CD14-positive monocyte (primary cell): ENCODE results near the gene SLC41A1. TPM values are rescaled to one million over a fixed set of nuclear protein-coding genes. Genes with fewer than 3 reads are reported as not detected.

ENCODE experiments used
- DNase-seq, 3 donors: peaks; one replicate each; pipeline ENCODE4 v3.0.0-alpha.2; 2011 to 2022
- H2AFZ ChIP-seq: 2 replicates; pipeline ENCODE4 v1.6.0; 2012; ENCODE audit warnings: mild to moderate bottlenecking, low read depth, low read length, inconsistent platforms; ENCODE audit not compliant: insufficient read depth, poor library complexity, severe bottlenecking
- H3K27ac ChIP-seq, 2 donors: 1 replicate in 1 of 2; 2 replicates in 1 of 2; pipeline ENCODE4 v1.5.1; 2012 to 2013; ENCODE audit warnings: low read length in 2 of 2, control low read depth in 1 of 2, inconsistent platforms in 1 of 2, low read depth in 1 of 2, mild to moderate bottlenecking in 1 of 2
- H3K27me3 ChIP-seq, 2 donors: one replicate each; pipeline versions ENCODE4 v1.6.0 to v1.6.1; 2011 to 2013; ENCODE audit warnings: low read length in 2 of 2; ENCODE audit not compliant: control insufficient read depth in 2 of 2, insufficient read depth in 2 of 2
- H3K36me3 ChIP-seq, 2 donors: replicated peaks in 1 of 2; 1 replicate in 1 of 2; 2 replicates in 1 of 2; pipeline versions ENCODE4 v1.5.1 to v1.6.1; 2012 to 2013; ENCODE audit warnings: low read length in 2 of 2, control low read depth in 1 of 2, inconsistent platforms in 1 of 2, mild to moderate bottlenecking in 1 of 2; ENCODE audit not compliant: insufficient read depth in 2 of 2, control insufficient read depth in 1 of 2
- H3K4me1 ChIP-seq, 2 donors: 1 replicate in 1 of 2; 2 replicates in 1 of 2; pipeline versions ENCODE4 v1.5.1 to v1.6.1; 2012 to 2013; ENCODE audit warnings: low read length in 2 of 2, control low read depth in 1 of 2, inconsistent platforms in 1 of 2, mild to moderate bottlenecking in 1 of 2, moderate library complexity in 1 of 2; ENCODE audit not compliant: insufficient read depth in 2 of 2, control insufficient read depth in 1 of 2
- H3K4me2 ChIP-seq: replicated peaks from 2 replicates; pipeline ENCODE3; 2012; ENCODE audit warnings: low read length, moderate library complexity, mild to moderate bottlenecking; ENCODE audit not compliant: poor library complexity, severe bottlenecking; ENCODE audit errors: extremely low read depth
- H3K4me3 ChIP-seq, 3 experiments: fragments of 200-600 bp in 1 of 3; sonication (generic) in 1 of 3; replicated peaks in 1 of 3; 1 replicate in 2 of 3; 2 replicates in 1 of 3; pipeline ENCODE4 v1.5.1; 2011 to 2013; ENCODE audit warnings: low read length in 3 of 3, mild to moderate bottlenecking in 3 of 3, control low read depth in 2 of 3, low read depth in 2 of 3, inconsistent platforms in 1 of 3, moderate library complexity in 1 of 3
- H3K79me2 ChIP-seq: 2 replicates; pipeline ENCODE4 v1.6.0; 2012; ENCODE audit warnings: mild to moderate bottlenecking, control low read depth, inconsistent platforms, low read length, moderate library complexity; ENCODE audit not compliant: insufficient read depth
- H3K9ac ChIP-seq: 2 replicates; pipeline ENCODE4 v1.6.0; 2017; ENCODE audit warnings: low read length, mild to moderate bottlenecking; ENCODE audit not compliant: insufficient read depth, poor library complexity, severe bottlenecking
- H3K9me3 ChIP-seq, 2 donors: replicated peaks in 1 of 2; 1 replicate in 1 of 2; 2 replicates in 1 of 2; pipeline versions ENCODE4 v1.5.1 to v1.6.1; 2012 to 2013; ENCODE audit warnings: low read length in 2 of 2, control low read depth in 1 of 2; ENCODE audit not compliant: control insufficient read depth in 1 of 2, insufficient read depth in 1 of 2
- H4K20me1 ChIP-seq: 2 replicates; pipeline ENCODE4 v1.6.0; 2012; ENCODE audit warnings: mild to moderate bottlenecking, low read length, control low read depth, moderate library complexity; ENCODE audit not compliant: insufficient read depth
- H3K27ac Mint-ChIP-seq, 7 donors: one replicate each; pipeline ENCODE4 v1.8.0; 2020; ENCODE audit warnings: mild to moderate bottlenecking in 7 of 7, mixed read lengths in 7 of 7, moderate library complexity in 6 of 7, inconsistent platforms in 2 of 7
- H3K27me3 Mint-ChIP-seq, 3 donors: one replicate each; pipeline ENCODE4 v1.8.0; 2021 to 2022; ENCODE audit warnings: low read depth in 3 of 3, mild to moderate bottlenecking in 3 of 3, mixed read lengths in 3 of 3, moderate library complexity in 3 of 3, inconsistent platforms in 1 of 3
- H3K36me3 Mint-ChIP-seq, 2 donors: one replicate each; pipeline ENCODE4 v1.8.0; 2020; ENCODE audit warnings: mixed read lengths in 2 of 2, inconsistent platforms in 1 of 2, mild to moderate bottlenecking in 1 of 2
- H3K4me1 Mint-ChIP-seq: one replicate; pipeline ENCODE4 v1.8.0; 2020; ENCODE audit warnings: mild to moderate bottlenecking, mixed read lengths
- H3K4me3 Mint-ChIP-seq, 2 donors: one replicate each; pipeline ENCODE4 v1.8.0; 2020; ENCODE audit warnings: mild to moderate bottlenecking in 2 of 2, mixed read lengths in 2 of 2, moderate library complexity in 1 of 2
- H3K9me3 Mint-ChIP-seq, 7 donors: one replicate each; pipeline ENCODE4 v1.8.0; 2020 to 2022; ENCODE audit warnings: mixed read lengths in 7 of 7, mild to moderate bottlenecking in 6 of 7, moderate library complexity in 6 of 7, inconsistent platforms in 2 of 7
- intact Hi-C, 2 donors: fragments of 100-400 bp; cut with micrococcal nuclease; formaldehyde crosslinking; loops; one replicate each; pipeline versions ENCODE4 v1.15.0 to v1.15.1; 2023
- polyA plus RNA-seq, 3 donors: library from polyadenylated mRNA; depleted of rRNA in 1 of 3; unstranded in 2 of 3; stranded (reverse) in 1 of 3; fragments of 300-500 nt in 2 of 3; fragments of >200 nt in 1 of 3; fragmentation: Illumina TruSeq in 2 of 3; gene quantifications; 1 replicate in 2 of 3; 2 replicates in 1 of 3; pipeline ENCODE4 v1.2.3, GENCODE V29; 2012 to 2021
- TF ChIP-seq, protein P1 (sequence below): fragments of 200-600 bp; IDR thresholded peaks from one replicate; pipeline ENCODE4 v1.8.0; 2022; ENCODE audit warnings: antibody characterized with exemption, mild to moderate bottlenecking

The SLC41A1 gene
- polyA plus RNA-seq, 3 donors = 0.54 to 2.3 (median 1.1) TPM

DNA sequence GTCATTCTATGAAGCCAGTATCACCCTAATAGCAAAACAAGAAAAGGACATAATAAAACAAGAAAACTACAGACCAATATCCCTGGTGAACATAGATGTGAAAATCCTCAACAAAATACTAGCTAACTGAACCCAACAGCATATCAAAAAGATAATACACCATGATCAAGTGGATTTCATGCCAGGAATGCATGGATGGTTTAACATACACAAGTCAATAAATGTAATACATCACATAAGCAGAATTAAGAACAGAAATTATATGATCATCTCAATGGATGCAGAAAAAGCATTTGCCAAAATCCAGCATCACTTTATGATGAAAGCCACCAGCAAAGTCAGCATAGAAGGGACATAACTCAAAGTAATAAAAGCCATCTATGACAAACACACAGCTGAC, 43.4 kb upstream of the SLC41A1 start:
- Histone ChIP-seq H3K4me3 (no peak overlapping the region), H3K27ac (no peak overlapping the region), H3K9ac (no peak overlapping the region), H3K36me3 (no peaks in the 10 kb centered on the region), H3K27me3 (no peaks in the 10 kb centered on the region), H3K79me2 (no peaks in the 10 kb centered on the region), H2AFZ (no peak overlapping the region), H3K9me3 (peaks cover 4% of the 10 kb centered on the region in 2 donors), H3K4me2 (no peak overlapping the region), H3K4me1 (no peaks in the 10 kb centered on the region), H4K20me1 (no peaks in the 10 kb centered on the region)
- TF ChIP-seq, protein P1, sequence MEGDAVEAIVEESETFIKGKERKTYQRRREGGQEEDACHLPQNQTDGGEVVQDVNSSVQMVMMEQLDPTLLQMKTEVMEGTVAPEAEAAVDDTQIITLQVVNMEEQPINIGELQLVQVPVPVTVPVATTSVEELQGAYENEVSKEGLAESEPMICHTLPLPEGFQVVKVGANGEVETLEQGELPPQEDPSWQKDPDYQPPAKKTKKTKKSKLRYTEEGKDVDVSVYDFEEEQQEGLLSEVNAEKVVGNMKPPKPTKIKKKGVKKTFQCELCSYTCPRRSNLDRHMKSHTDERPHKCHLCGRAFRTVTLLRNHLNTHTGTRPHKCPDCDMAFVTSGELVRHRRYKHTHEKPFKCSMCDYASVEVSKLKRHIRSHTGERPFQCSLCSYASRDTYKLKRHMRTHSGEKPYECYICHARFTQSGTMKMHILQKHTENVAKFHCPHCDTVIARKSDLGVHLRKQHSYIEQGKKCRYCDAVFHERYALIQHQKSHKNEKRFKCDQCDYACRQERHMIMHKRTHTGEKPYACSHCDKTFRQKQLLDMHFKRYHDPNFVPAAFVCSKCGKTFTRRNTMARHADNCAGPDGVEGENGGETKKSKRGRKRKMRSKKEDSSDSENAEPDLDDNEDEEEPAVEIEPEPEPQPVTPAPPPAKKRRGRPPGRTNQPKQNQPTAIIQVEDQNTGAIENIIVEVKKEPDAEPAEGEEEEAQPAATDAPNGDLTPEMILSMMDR = no peak
- Mint-ChIP-seq H3K27me3 (peaks cover 0 to 8% (median 0%) of the 10 kb centered on the region in 3 donors), H3K4me3 (no peak overlapping the region), H3K9me3 (peaks cover 7 to 22% (median 12%) of the 10 kb centered on the region in 7 donors), H3K36me3 (no peaks in the 10 kb centered on the region), H3K27ac (no peak overlapping the region), H3K4me1 (peaks cover 6% of the 10 kb centered on the region)
- DNase-seq = no peak
- intact Hi-C loops = no loop called here

GRCh38 chr1:205852969-205853368, 40.0 kb upstream of the SLC41A1 start:
- DNase-seq = no peak
- H3K36me3 Mint-ChIP-seq = no peaks in the 10 kb centered on the region
- Histone ChIP-seq H3K4me3 (no peak overlapping the region), H3K4me2 (no peak overlapping the region), H3K9me3 (peaks cover 4% of the 10 kb centered on the region in 2 donors), H4K20me1 (no peaks in the 10 kb centered on the region), H3K27ac (no peak overlapping the region), H3K79me2 (no peaks in the 10 kb centered on the region), H3K36me3 (no peaks in the 10 kb centered on the region), H2AFZ (no peak overlapping the region), H3K27me3 (peaks cover 0 to 8% of the 10 kb centered on the region in 2 donors), H3K4me1 (peaks cover 5 to 6% of the 10 kb centered on the region in 2 donors), H3K9ac (no peak overlapping the region)
- no peak overlapping the region for H3K27ac Mint-ChIP-seq
- H3K27me3 Mint-ChIP-seq = peaks cover 4 to 11% (median 7%) of the 10 kb centered on the region in 3 donors
- no peak overlapping the region for H3K4me3 Mint-ChIP-seq
- TF ChIP-seq, protein P1 = no peak
- H3K4me1 Mint-ChIP-seq = peaks cover 14% of the 10 kb centered on the region
- peaks cover 9 to 22% (median 13%) of the 10 kb centered on the region in 7 donors for H3K9me3 Mint-ChIP-seq
- intact Hi-C loops = no loop called here
